Retinal pigment epithelial cell (primary cell): ENCODE data around the gene ANKRD39.

Experiments used
- DNase-seq: peaks from one replicate; pipeline ENCODE4 v3.0.0-alpha.2; 2010; ENCODE audit warnings: low read depth
- H3K4me3 ChIP-seq: 2 replicates; pipeline ENCODE4 v1.5.1; 2011; ENCODE audit warnings: mild to moderate bottlenecking, low read length, control low read depth, moderate library complexity
- CTCF ChIP-seq: conservative IDR thresholded peaks from 2 replicates; pipeline ENCODE4 v1.5.1; 2011; ENCODE audit warnings: low read depth, low read length, control low read depth, inconsistent platforms

Gene ANKRD39

DNA sequence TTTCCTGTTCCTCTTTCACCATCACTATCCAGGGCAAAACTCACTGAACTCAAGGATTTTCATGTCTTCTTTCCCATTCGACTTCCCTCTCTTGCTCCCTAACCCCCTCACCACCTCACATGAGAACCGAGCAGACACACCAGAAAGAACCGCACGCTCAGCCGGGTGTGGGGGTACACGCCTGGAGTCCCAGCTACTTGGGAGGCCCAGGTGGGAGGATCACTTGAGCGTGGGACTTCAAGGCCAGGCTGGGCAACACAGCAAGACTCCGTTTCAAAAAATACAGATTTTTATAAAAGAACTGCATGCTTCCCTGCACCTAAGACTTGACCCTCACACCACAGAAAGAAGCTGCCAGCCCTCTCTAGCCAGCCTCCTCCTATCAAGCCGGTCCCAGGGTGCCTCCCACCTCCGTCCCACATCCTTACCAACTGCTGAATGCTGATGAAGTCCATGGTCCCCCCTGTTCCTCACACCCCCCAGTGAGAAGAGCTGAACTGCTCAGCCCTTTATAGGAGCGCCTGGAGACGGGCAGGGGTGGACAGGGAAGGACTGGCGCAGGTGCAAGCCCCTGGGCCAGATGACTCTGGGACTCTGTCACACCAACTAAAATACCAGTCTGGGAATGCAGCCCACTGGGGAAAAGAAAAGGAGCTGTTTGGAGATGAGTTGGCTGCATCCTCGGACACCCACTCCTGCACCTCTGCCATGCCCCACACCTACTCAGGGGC, 14.1 kb downstream of the ANKRD39 start, which contains the start of gene ANKRD23:
TSS of gene ANKRD23 (minus strand) at position 484 of the 731 bp plus-strand sequence. CDS start at position 455, 29 bp downstream.
- DNase-seq: no peak
- TF ChIP-seq CTCF: no peak
- no peak within 1 kb of the TSS for H3K4me3 ChIP-seq

DNA sequence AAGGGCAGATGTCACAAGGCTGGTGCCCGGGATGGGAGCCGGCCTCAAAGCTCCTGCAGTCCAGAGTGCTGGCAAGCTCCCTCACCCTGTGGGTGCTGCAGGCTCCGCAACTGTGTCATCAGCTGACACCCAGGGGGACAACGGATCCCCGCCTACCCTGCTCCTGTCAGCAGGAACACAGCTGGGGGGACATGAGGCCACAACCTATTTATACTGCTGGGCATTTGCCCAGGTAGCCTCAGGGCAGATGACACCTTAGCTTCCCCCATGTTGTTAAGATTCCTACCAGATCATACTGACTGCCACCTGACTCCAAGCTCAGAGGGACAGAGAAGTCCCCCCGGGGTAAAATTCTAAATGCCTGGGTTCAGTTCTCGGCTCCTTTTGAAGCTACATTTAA, 15.2 kb downstream of the ANKRD39 start:
- TF ChIP-seq CTCF: no peak
- no peak overlapping the region for H3K4me3 ChIP-seq
- DNase-seq: no peak

DNA sequence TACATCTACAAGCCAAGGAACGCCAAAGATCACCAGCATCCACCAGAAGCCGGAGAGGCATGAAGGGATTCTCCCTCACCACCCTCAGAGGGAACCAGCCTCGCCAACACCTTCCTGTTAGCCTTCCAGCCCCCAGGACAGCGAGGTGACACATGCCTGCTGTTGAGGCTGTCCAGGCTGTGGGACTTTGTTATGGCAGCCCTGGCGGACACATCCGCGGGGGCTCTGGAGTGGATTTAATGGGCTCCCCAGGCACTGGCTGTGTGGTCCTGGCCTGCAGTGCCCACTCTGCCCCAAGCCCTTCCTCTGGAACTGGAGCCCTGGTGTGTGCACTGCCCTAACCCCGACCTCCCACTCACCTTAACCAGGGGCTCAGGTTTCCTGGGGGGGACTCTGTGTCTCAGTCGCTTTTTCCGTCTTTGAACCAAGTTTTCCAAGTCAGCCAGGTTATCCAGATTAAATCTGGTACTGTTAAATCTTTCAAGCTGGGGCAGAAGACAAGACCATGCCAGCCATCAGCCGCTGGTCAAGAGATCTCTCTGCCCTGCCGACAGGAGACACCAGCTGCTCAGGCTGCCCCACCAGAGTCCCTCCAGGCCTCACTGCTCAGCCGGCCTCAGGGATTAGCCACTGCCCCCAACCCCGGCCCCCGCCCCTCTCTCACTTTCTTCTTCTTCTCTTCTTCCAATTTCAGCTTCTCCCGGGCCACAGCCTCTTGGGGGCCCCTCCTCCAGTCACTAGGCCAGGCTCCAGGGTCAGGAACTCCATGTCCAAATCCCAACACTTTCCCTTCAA, 15.9 kb downstream of the ANKRD39 start:
- TF ChIP-seq CTCF: no peak
- no peak overlapping the region for H3K4me3 ChIP-seq
- DNase-seq: no peak

DNA sequence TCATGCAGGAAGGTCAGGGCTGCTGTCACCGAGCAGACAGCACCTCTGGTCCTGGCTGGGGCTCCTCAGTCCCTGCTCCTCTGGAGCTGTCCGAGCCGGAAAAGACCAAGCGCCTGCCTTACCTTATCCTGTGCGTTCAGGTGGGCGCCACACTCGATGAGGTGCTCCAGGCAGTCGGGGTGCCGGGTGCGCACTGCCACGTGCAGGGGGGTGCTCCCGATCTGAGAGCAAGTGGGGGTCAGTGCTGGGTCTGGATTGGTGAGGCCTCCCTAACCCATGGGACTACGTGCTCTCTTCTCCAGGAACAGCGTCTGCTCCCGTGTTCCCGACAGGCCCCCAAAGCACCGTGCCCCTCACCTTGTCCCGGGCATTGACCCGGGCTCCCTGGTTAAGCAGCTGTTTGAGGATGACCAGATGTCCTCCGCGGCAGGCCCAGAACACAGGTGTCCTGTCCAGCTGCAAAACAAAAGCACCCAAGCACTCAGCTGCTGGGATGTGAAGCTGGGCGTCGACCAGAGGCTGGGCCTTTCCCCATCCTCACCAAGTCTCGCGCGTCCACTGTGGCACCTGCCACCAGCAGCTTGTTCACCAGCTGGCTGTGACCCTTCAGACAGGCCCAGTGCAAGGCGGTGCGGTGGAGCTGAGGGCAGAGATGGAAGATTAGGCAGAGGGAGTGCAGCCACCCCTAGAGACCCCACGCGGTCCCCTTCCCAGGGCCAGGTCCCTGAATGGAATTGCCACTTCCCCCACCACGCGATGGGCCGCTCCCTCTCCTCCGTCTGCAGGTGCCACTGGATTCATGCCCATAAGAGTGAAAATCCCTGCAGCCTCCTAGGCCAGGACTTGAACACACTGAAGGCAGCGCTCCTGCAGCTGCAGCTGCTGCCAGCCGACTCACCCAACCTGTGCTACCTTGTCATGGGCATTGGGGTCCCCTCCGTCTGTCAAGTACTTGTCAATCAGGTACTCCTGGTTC, 17.7 kb downstream of the ANKRD39 start:
- TF ChIP-seq CTCF: no peak
- DNase-seq: no peak
- no peak overlapping the region for H3K4me3 ChIP-seq

- no peak for TF ChIP-seq CTCF
- DNase-seq: no peak
- H3K4me3 ChIP-seq: no peak overlapping the region
Observed at GRCh38 chr2:96839293-96839874, 18.4 kb downstream of the ANKRD39 start.
